IMR-90 (cell line): ENCODE data around the gene ZNF761. TPM values are rescaled to one million over a fixed set of nuclear protein-coding genes. Genes with fewer than 3 reads are reported as not detected.
A peak's percentile ranks its signal among the peaks of the same experiment; 100 is the strongest.
"Not testable (repeated sequence)": the region's sequence is repeated elsewhere in the genome, so short reads cannot be mapped to it uniquely, and the experiment has no call there.

Experiments used
- ATAC-seq: fragments of 200-7000 bp; cut with Tn5 transposase; 2 replicates; pipeline ENCODE4 v1.9.1; 2020; ENCODE audit warnings: low read depth, mild to moderate bottlenecking, moderate library complexity
- BruUV-seq: library from RNA; stranded (reverse); fragments of 400-500 nt; replicated peaks from 2 replicates; lab custom pipeline; 2021; lab: Mats Ljungman, UMichigan
- CTCF ChIA-PET: fragments of 300-600 bp; formaldehyde crosslinking; extraction: SDS; loops from one replicate; lab custom pipeline; 2021; ENCODE audit warnings: antibody characterized with exemption; lab: Yijun Ruan, JAX
- POLR2A ChIA-PET: fragments of 300-600 bp; sonication (Branson Sonifier 250); formaldehyde crosslinking; loops from one replicate; lab custom pipeline; 2022; ENCODE audit warnings: antibody characterized with exemption; ENCODE audit not compliant: unreplicated experiment; lab: Charles Lee
- DNase-seq: peaks from one replicate; pipeline ENCODE4 v3.0.0; 2013
- H2AFZ ChIP-seq: replicated peaks from 2 replicates; pipeline ENCODE3; 2013; ENCODE audit warnings: low read length, mild to moderate bottlenecking; ENCODE audit not compliant: poor library complexity
- H2AK5ac ChIP-seq: 2 replicates; pipeline ENCODE4 v1.6.1; 2013; ENCODE audit warnings: low read depth, low read length, inconsistent platforms
- H2AK9ac ChIP-seq: replicated peaks from 2 replicates; pipeline ENCODE3; 2013; ENCODE audit warnings: mild to moderate bottlenecking, low read depth, low read length, moderate library complexity; ENCODE audit not compliant: poor library complexity
- H2BK120ac ChIP-seq: 2 replicates; pipeline ENCODE4 v1.6.1; 2013; ENCODE audit warnings: low read depth, low read length, inconsistent platforms
- H2BK15ac ChIP-seq: 3 replicates; pipeline ENCODE4 v1.6.1; 2013; ENCODE audit warnings: low read depth, low read length, inconsistent platforms
- H2BK20ac ChIP-seq: 2 replicates; pipeline ENCODE4 v1.6.1; 2013; ENCODE audit warnings: low read depth, mild to moderate bottlenecking, inconsistent platforms, low read length, moderate library complexity
- H2BK5ac ChIP-seq: 2 replicates; pipeline ENCODE4 v1.6.1; 2013; ENCODE audit warnings: mild to moderate bottlenecking, low read depth, low read length, inconsistent platforms; ENCODE audit not compliant: poor library complexity, severe bottlenecking
- H3K14ac ChIP-seq: replicated peaks from 2 replicates; pipeline ENCODE4 v1.6.1; 2013; ENCODE audit warnings: low read depth, low read length, inconsistent platforms
- H3K18ac ChIP-seq: 2 replicates; pipeline ENCODE4 v1.6.1; 2013; ENCODE audit warnings: low read depth, low read length, control low read depth
- H3K23ac ChIP-seq: 2 replicates; pipeline ENCODE4 v1.6.1; 2013; ENCODE audit warnings: low read depth, low read length, inconsistent platforms
- H3K27ac ChIP-seq: 2 replicates; pipeline ENCODE4 v1.5.1; 2013; ENCODE audit warnings: mild to moderate bottlenecking, control low read depth, low read length; ENCODE audit not compliant: insufficient read depth
- H3K27me3 ChIP-seq: 2 replicates; pipeline ENCODE4 v1.6.1; 2013; ENCODE audit warnings: low read length; ENCODE audit not compliant: control insufficient read depth, insufficient read depth
- H3K36me3 ChIP-seq: 2 replicates; pipeline ENCODE4 v1.6.1; 2013; ENCODE audit warnings: low read length, mixed read lengths; ENCODE audit not compliant: control insufficient read depth, insufficient read depth
- H3K4ac ChIP-seq: 2 replicates; pipeline ENCODE4 v1.6.1; 2013; ENCODE audit warnings: low read depth, low read length, inconsistent platforms
- H3K4me1 ChIP-seq: 2 replicates; pipeline ENCODE4 v1.6.1; 2013; ENCODE audit warnings: low read length, mixed read lengths; ENCODE audit not compliant: control insufficient read depth, insufficient read depth
- H3K4me2 ChIP-seq: 2 replicates; pipeline ENCODE4 v1.6.1; 2013; ENCODE audit warnings: low read depth, mild to moderate bottlenecking, control low read depth, low read length, moderate library complexity
- H3K4me3 ChIP-seq: 2 replicates; pipeline ENCODE4 v1.5.1; 2013; ENCODE audit warnings: low read depth, mild to moderate bottlenecking, control low read depth, low read length, moderate library complexity; ENCODE audit not compliant: insufficient read depth
- H3K56ac ChIP-seq: 2 replicates; pipeline ENCODE4 v1.6.1; 2013; ENCODE audit warnings: low read length, inconsistent platforms; ENCODE audit not compliant: insufficient read depth; ENCODE audit errors: extremely low read depth
- H3K79me1 ChIP-seq, 2 experiments: 2 replicates each; pipeline ENCODE4 v1.6.1; 2013; ENCODE audit warnings: low read length in 2 of 2, inconsistent platforms in 1 of 2, low read depth in 1 of 2
- H3K9ac ChIP-seq: 2 replicates; pipeline ENCODE4 v1.6.1; 2013; ENCODE audit warnings: low read depth, low read length, control low read depth
- H3K9me1 ChIP-seq: 2 replicates; pipeline ENCODE4 v1.6.1; 2013; ENCODE audit warnings: low read length, inconsistent platforms; ENCODE audit not compliant: insufficient read depth
- H3K9me3 ChIP-seq: 2 replicates; pipeline ENCODE4 v1.6.1; 2013; ENCODE audit warnings: low read length; ENCODE audit not compliant: control insufficient read depth, insufficient read depth
- H4K20me1 ChIP-seq: 2 replicates; pipeline ENCODE4 v1.6.1; 2013; ENCODE audit warnings: low read length, inconsistent platforms; ENCODE audit not compliant: insufficient read depth
- H4K5ac ChIP-seq: 2 replicates; pipeline ENCODE4 v1.6.1; 2013; ENCODE audit warnings: mild to moderate bottlenecking, low read depth, low read length, control low read depth
- H4K8ac ChIP-seq, 2 experiments: 2 replicates each; pipeline ENCODE4 v1.6.1; 2013; ENCODE audit warnings: low read depth in 2 of 2, low read length in 2 of 2, control low read depth in 1 of 2, inconsistent platforms in 1 of 2
- H4K91ac ChIP-seq: 2 replicates; pipeline ENCODE4 v1.6.1; 2013; ENCODE audit warnings: low read depth, low read length, inconsistent platforms; ENCODE audit not compliant: insufficient read depth
- WGBS, 2 experiments: methylation state at CpG; one replicate each; pipeline versions ENCODE4 v1.1.5 to v1.1.7; 2013; ENCODE audit warnings: missing lambda C conversion rate in 2 of 2; ENCODE audit not compliant: insufficient read length in 1 of 2; ENCODE audit errors: extremely low coverage in 2 of 2; 5-methylcytosine and 5-hydroxymethylcytosine counted together
- dilution Hi-C: fragments of 300-500 bp; cut with HindIII; formaldehyde crosslinking; loops from one replicate; pipeline ENCODE4 v1.14.3; 2018; ENCODE audit warnings: low sequenced_read_pairs; ENCODE audit not compliant: unreplicated experiment
- in situ Hi-C: fragments of 300-500 bp; cut with MboI; formaldehyde crosslinking; loops from 3 replicates; pipeline ENCODE4 v1.14.3; 2019; ENCODE audit warnings: low sequenced_read_pairs, inconsistent platforms, mixed read lengths
- intact Hi-C: fragments of 100-400 bp; cut with micrococcal nuclease; formaldehyde crosslinking; loops from 2 replicates; pipeline ENCODE4 v1.10.0; 2022
- polyA plus RNA-seq, 3 experiments: library from polyadenylated mRNA; depleted of rRNA; stranded (reverse); fragments of >200 nt; gene quantifications; 2 replicates each; pipeline ENCODE4 v1.2.3, GENCODE V29; 2012; ENCODE audit warnings: low replicate concordance in 1 of 3
- total RNA-seq: library from RNA; depleted of rRNA; stranded (reverse); fragments of >200 nt; gene quantifications from 2 replicates; pipeline ENCODE4 v1.2.3, GENCODE V29; 2012

ZNF761 gene
- total and polyA plus RNA-seq, 2 of the 4 experiments (the other 2 are of a cell fraction) = 7.9 to 21.9 TPM

GRCh38 chr19:53504365-53504703 lies 72.5 kb downstream of the ZNF761 start:
- H3K27ac ChIP-seq, H3K14ac ChIP-seq, H3K4ac ChIP-seq, H3K18ac ChIP-seq, H2BK20ac ChIP-seq, BruUV-seq, H3K23ac ChIP-seq, dilution Hi-C loops, H4K20me1 ChIP-seq, H2BK120ac ChIP-seq, H4K91ac ChIP-seq, H2BK5ac ChIP-seq, H4K8ac ChIP-seq, intact Hi-C loops, POLR2A ChIA-PET, H3K36me3 ChIP-seq, H3K27me3 ChIP-seq, H3K9me1 ChIP-seq, H3K79me1 ChIP-seq, H2AK5ac ChIP-seq, CTCF ChIA-PET, H4K5ac ChIP-seq, in situ Hi-C loops, H2BK15ac ChIP-seq, H2AK9ac ChIP-seq, H3K4me1 ChIP-seq, H3K56ac ChIP-seq, H3K9me3 ChIP-seq: not testable (repeated sequence)
- ATAC-seq (peak; percentile 83), DNase-seq (peak; percentile 13)
- peak overlapping the region; percentile 84 for H3K4me2 ChIP-seq
- H3K4me3 ChIP-seq = peak overlapping the region; percentile 18
- H3K9ac ChIP-seq = peak overlapping the region; percentile 53; the same call in 1 of the 2 replicates
- peak overlapping the region; percentile 86 for H2AFZ ChIP-seq
- WGBS, 2 experiments = no CpG with 5 or more reads among the region's 13 CpGs
